ENCODE results near the gene IQCB1.

- TF ChIP-seq CTCF (IDR thresholded peaks at IDR 0.05; ENCODE audit: low read depth, low read length), result no peak
- TF ChIP-seq POLR2A (IDR thresholded peaks at IDR 0.05; ENCODE audit: extremely low read depth, insufficient read length), result no peak
- TF ChIP-seq MAX (IDR thresholded peaks at IDR 0.05; ENCODE audit: low read depth, low read length), result no peak
Measured at GRCh38 chr3:121752261-121752660, 82.6 kb downstream of the IQCB1 start.

Measured in NB4 (cell line).